IPS DF 19.7 (cell line): ENCODE results near the gene CTIF.
A peak's percentile ranks its signal among the peaks of the same experiment; 100 is the strongest.

Experiments used
- DNase-seq: peaks from one replicate; pipeline ENCODE4 v3.0.0-alpha.2; 2013; ENCODE audit warnings: low read depth, low spot score

CTIF gene

GRCh38 chr18:48600456-48601090 lies 61.7 kb downstream of the CTIF start:
- DNase-seq: no peak

- no peak for DNase-seq
Observed at GRCh38 chr18:48601343-48601742, 62.5 kb downstream of the CTIF start.

GRCh38 chr18:48602759-48603390 lies 64.0 kb downstream of the CTIF start:
- DNase-seq: no peak

- peak; percentile 80 for DNase-seq
Observed at GRCh38 chr18:48605408-48605845, 66.6 kb downstream of the CTIF start.

- no peak for DNase-seq
Observed at GRCh38 chr18:48607056-48607984, 68.5 kb downstream of the CTIF start.

GRCh38 chr18:48608581-48608980 lies 69.8 kb downstream of the CTIF start:
- DNase-seq: no peak

- no peak for DNase-seq
Observed at GRCh38 chr18:48609114-48609513, 70.3 kb downstream of the CTIF start.

GRCh38 chr18:48609820-48610815 lies 71.3 kb downstream of the CTIF start:
- no peak for DNase-seq

GRCh38 chr18:48611203-48611602 lies 72.4 kb downstream of the CTIF start:
- no peak for DNase-seq

GRCh38 chr18:48611785-48612480 lies 73.1 kb downstream of the CTIF start:
- DNase-seq: no peak

- DNase-seq: no peak
Observed at GRCh38 chr18:48612511-48612910, 73.7 kb downstream of the CTIF start.

GRCh38 chr18:48612917-48613316 lies 74.1 kb downstream of the CTIF start:
- DNase-seq: no peak

GRCh38 chr18:48613589-48614404 lies 75.0 kb downstream of the CTIF start:
- no peak for DNase-seq

GRCh38 chr18:48615566-48616401 lies 77.0 kb downstream of the CTIF start:
- DNase-seq: no peak

GRCh38 chr18:48616484-48617255 lies 77.8 kb downstream of the CTIF start:
- DNase-seq: no peak

- DNase-seq: no peak
Observed at GRCh38 chr18:48617844-48618497, 79.1 kb downstream of the CTIF start.

- no peak for DNase-seq
Observed at GRCh38 chr18:48619016-48619415, 80.2 kb downstream of the CTIF start.
